DOHH2 (cell line): ENCODE results near the gene FBXO31.

Experiments
- EZH2phosphoT487 ChIP-seq: fragments of 200-600 bp; sonication (generic); IDR thresholded peaks from 2 replicates; pipeline ENCODE4 v1.6.1; 2017; ENCODE audit warnings: borderline replicate concordance, mild to moderate bottlenecking, antibody characterized with exemption, low read length, moderate library complexity, mixed read lengths
- TF ChIP-seq, protein P1 (sequence below): fragments of 200-600 bp; sonication (generic); IDR thresholded peaks from one replicate; pipeline ENCODE4 v1.5.1; 2014; ENCODE audit warnings: antibody characterized with exemption, mild to moderate bottlenecking, low read depth, low read length; ENCODE audit not compliant: poor library complexity, severe bottlenecking

DNA sequence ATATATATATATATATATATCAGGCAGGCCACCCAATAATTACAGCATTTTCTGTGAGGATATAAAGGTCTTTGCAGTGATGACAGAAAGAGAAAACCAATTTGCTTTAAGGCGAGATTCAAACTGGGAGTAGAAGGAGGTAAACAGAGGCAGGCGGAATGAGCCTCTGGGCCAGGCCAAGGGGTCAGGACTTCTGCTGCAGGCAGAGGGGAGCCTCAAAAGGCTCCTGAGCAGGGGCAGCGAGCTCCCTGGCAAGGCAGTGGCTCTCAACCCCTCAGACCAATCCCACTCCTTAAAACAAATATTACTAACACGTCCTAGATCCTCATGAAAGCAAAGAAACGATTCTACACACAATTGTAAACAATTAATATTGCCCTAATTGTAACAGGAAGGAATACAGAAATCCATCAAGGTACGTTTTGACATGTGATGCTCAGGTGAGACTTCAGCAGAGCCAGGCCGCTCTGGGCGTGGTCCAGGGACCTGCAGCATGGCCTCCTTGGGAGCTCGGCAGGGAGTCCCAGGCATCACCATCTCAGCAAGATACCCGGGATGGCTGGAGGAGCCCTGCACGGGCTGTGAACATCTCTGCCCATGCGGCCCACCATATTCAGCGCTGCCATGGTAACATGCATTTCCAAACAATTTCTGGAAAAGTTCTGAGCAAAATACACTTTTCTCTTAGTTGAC is 18.4 kb downstream of the FBXO31 start:
- TF ChIP-seq, protein P1, sequence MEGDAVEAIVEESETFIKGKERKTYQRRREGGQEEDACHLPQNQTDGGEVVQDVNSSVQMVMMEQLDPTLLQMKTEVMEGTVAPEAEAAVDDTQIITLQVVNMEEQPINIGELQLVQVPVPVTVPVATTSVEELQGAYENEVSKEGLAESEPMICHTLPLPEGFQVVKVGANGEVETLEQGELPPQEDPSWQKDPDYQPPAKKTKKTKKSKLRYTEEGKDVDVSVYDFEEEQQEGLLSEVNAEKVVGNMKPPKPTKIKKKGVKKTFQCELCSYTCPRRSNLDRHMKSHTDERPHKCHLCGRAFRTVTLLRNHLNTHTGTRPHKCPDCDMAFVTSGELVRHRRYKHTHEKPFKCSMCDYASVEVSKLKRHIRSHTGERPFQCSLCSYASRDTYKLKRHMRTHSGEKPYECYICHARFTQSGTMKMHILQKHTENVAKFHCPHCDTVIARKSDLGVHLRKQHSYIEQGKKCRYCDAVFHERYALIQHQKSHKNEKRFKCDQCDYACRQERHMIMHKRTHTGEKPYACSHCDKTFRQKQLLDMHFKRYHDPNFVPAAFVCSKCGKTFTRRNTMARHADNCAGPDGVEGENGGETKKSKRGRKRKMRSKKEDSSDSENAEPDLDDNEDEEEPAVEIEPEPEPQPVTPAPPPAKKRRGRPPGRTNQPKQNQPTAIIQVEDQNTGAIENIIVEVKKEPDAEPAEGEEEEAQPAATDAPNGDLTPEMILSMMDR: no peak
- no peak for TF ChIP-seq EZH2phosphoT487
